HG03571 (cell line): Measurements from ENCODE around the gene HS6ST3.

Source experiments
- ATAC-seq: cut with Tn5 transposase; IDR thresholded peaks from one replicate; pipeline ENCODE4 v1.9.1; 2021; ENCODE audit not compliant: unreplicated experiment

The HS6ST3 gene

GRCh38 chr13:96532804-96533203 lies 442.9 kb downstream of the HS6ST3 start:
- ATAC-seq: no peak

- ATAC-seq: no peak
Observed at GRCh38 chr13:96533408-96533807, 443.5 kb downstream of the HS6ST3 start.

- ATAC-seq: no peak
Observed at GRCh38 chr13:96539791-96540190, 449.9 kb downstream of the HS6ST3 start.

GRCh38 chr13:96540670-96541069 lies 450.8 kb downstream of the HS6ST3 start:
- ATAC-seq: no peak

- no peak for ATAC-seq
Observed at GRCh38 chr13:96542986-96543385, 453.1 kb downstream of the HS6ST3 start.

GRCh38 chr13:96544957-96545356 lies 455.1 kb downstream of the HS6ST3 start:
- ATAC-seq: no peak

- no peak for ATAC-seq
Observed at GRCh38 chr13:96546463-96546862, 456.6 kb downstream of the HS6ST3 start.

GRCh38 chr13:96551546-96551945 lies 461.6 kb downstream of the HS6ST3 start:
- ATAC-seq: no peak

GRCh38 chr13:96552559-96552958 lies 462.7 kb downstream of the HS6ST3 start:
- ATAC-seq: no peak

GRCh38 chr13:96553796-96554195 lies 463.9 kb downstream of the HS6ST3 start:
- ATAC-seq: no peak

GRCh38 chr13:96573563-96573962 lies 483.7 kb downstream of the HS6ST3 start:
- ATAC-seq: no peak

- no peak for ATAC-seq
Observed at GRCh38 chr13:96575423-96576320, 485.8 kb downstream of the HS6ST3 start.

- no peak for ATAC-seq
Observed at GRCh38 chr13:96581741-96582140, 491.8 kb downstream of the HS6ST3 start.

- no peak for ATAC-seq
Observed at GRCh38 chr13:96615252-96615651, 525.3 kb downstream of the HS6ST3 start.

- ATAC-seq: no peak
Observed at GRCh38 chr13:96617528-96617927, 527.6 kb downstream of the HS6ST3 start.

- no peak for ATAC-seq
Observed at GRCh38 chr13:96621634-96622183, 531.8 kb downstream of the HS6ST3 start.

- no peak for ATAC-seq
Observed at GRCh38 chr13:96629331-96629730, 539.4 kb downstream of the HS6ST3 start.

GRCh38 chr13:96632536-96633320 lies 542.8 kb downstream of the HS6ST3 start:
- ATAC-seq: no peak

GRCh38 chr13:96636001-96636709 lies 546.2 kb downstream of the HS6ST3 start:
- ATAC-seq: no peak

- no peak for ATAC-seq
Observed at GRCh38 chr13:96637039-96637438, 547.1 kb downstream of the HS6ST3 start.

GRCh38 chr13:96646101-96646500 lies 556.2 kb downstream of the HS6ST3 start:
- ATAC-seq: no peak
